GM12878 (cell line): ENCODE results near the gene DLG4. TPM values are rescaled to one million over a fixed set of nuclear protein-coding genes. Genes with fewer than 3 reads are reported as not detected.

Experiments
- E2F4 ChIP-seq: IDR thresholded peaks from 2 replicates; pipeline ENCODE4 v1.6.1; 2012; ENCODE audit warnings: low read depth, low read length, improper control_type of control experiment
- ETV6 ChIP-seq, 2 experiments: fragments of 450-650 bp in 1 of 2; IDR thresholded peaks in 1 of 2; conservative IDR thresholded peaks in 1 of 2; 2 replicates each; pipeline ENCODE4 v1.6.1; 2014; ENCODE audit warnings: antibody characterized with exemption in 1 of 2, borderline replicate concordance in 1 of 2, low read depth in 1 of 2, mild to moderate bottlenecking in 1 of 2, moderate library complexity in 1 of 2
- HSF1 ChIP-seq: fragments of 150-350 bp; IDR thresholded peaks from 2 replicates; pipeline ENCODE4 v1.6.1; 2014; ENCODE audit warnings: mild to moderate bottlenecking, low read depth, low read length
- PML ChIP-seq: IDR thresholded peaks from 2 replicates; pipeline ENCODE4 v1.6.1; 2012; ENCODE audit warnings: low read length, inconsistent platforms
- polyA plus RNA-seq, 11 experiments: library from polyadenylated mRNA; depleted of rRNA in 4 of 11; unstranded in 6 of 11; stranded (reverse) in 5 of 11; fragments of >200 nt; fragmentation: Nextera tagmentation in 4 of 11; fragmentation: Illumina TruSeq in 1 of 11; extraction: Ambion mirVana in 4 of 11; extraction: Trizol in 1 of 11; gene quantifications; 1 replicate in 1 of 11; 2 replicates in 10 of 11; pipeline versions ENCODE4 v1.2.1 to v1.2.3, GENCODE V29; 2011 to 2016; ENCODE audit warnings: inconsistent platforms in 2 of 11, missing spikeins in 2 of 11, low read depth in 1 of 11
- total RNA-seq, 4 experiments: library from RNA; depleted of rRNA in 3 of 4; stranded (reverse); fragments of >200 nt in 3 of 4; fragmentation: Illumina TruSeq in 1 of 4; extraction: Trizol in 1 of 4; gene quantifications; 2 replicates each; pipeline versions ENCODE4 v1.2.1 to v1.2.3, GENCODE V29; 2013 to 2021
- TF ChIP-seq, protein P1 (sequence below): fragments of 450-650 bp; IDR thresholded peaks from 2 replicates; pipeline ENCODE4 v1.6.1; 2017; ENCODE audit warnings: antibody characterized with exemption, mild to moderate bottlenecking, moderate library complexity

Gene DLG4
- total and polyA plus RNA-seq, 10 of the 15 experiments (the other 5 are each of a cell fraction or from before 2014, with no cell fraction given): 0.07 to 4.1 (median 1.3) TPM

DNA sequence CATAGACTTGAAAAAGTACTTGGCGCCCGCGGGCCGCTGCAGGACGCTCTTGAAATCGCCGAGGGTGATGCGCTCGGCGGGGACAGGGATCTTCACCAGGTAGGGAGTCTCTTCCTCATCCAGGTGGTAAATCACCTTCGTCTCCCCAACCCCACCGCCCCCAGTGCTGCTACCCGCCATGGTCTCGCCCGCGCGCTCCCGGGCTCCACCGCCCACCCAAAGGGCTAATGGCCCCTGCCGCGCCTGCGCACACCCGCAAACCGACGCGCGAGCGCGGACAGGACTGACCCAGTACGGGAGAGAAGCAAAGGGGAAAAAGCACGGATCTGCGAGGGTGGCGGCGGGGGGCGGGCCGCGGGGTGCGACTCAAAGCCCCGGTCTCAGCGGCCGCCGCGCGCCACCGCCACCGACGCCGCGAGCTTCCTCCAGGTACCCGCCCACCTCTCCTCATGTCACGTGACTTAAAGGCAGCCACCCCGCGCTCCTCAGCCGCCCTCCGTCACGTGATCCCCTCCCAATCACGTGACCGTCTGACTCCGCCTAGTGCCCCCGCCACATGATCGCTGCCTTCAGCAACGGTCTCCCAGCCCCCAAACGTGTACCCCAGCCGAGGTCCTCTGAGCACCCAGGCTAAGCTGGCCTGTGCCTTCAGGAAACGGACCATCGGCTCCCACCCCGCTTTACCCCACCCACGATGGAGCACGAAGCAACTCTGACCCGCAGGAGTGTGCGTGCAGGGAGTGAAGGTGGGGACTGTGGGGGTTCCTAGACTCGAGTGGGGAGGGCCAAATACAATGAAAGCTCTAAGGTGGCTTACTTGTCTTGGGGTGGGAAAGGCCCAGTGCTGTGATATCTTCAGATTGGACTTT lies 14.7 kb upstream of the DLG4 start, which contains the start of gene DVL2 (continued):
- TF ChIP-seq, protein P1, sequence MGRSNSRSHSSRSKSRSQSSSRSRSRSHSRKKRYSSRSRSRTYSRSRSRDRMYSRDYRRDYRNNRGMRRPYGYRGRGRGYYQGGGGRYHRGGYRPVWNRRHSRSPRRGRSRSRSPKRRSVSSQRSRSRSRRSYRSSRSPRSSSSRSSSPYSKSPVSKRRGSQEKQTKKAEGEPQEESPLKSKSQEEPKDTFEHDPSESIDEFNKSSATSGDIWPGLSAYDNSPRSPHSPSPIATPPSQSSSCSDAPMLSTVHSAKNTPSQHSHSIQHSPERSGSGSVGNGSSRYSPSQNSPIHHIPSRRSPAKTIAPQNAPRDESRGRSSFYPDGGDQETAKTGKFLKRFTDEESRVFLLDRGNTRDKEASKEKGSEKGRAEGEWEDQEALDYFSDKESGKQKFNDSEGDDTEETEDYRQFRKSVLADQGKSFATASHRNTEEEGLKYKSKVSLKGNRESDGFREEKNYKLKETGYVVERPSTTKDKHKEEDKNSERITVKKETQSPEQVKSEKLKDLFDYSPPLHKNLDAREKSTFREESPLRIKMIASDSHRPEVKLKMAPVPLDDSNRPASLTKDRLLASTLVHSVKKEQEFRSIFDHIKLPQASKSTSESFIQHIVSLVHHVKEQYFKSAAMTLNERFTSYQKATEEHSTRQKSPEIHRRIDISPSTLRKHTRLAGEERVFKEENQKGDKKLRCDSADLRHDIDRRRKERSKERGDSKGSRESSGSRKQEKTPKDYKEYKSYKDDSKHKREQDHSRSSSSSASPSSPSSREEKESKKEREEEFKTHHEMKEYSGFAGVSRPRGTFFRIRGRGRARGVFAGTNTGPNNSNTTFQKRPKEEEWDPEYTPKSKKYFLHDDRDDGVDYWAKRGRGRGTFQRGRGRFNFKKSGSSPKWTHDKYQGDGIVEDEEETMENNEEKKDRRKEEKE: no peak
- TF ChIP-seq PML (peak; percentile 86), HSF1 (no peak), E2F4 (no peak), ETV6 (conservative IDR thresholded peaks at IDR 0.05 in 1 of 2, IDR thresholded peaks at IDR 0.05 in 1 of 2; ENCODE audit: borderline replicate concordance in 1 of 2, low read depth in 1 of 2) (no peak)
